C4-2B (cell line): ENCODE data around the gene SLC10A7.

ENCODE experiments used
- H3K27ac ChIP-seq: fragments of 450-650 bp; 2 replicates; pipeline ENCODE4 v1.5.1; 2017
- ZFX ChIP-seq: fragments of 450-650 bp; IDR thresholded peaks from 2 replicates; pipeline ENCODE4 v1.6.1; 2017
- TF ChIP-seq, protein P1 (sequence below): fragments of 450-650 bp; conservative IDR thresholded peaks from 2 replicates; pipeline ENCODE4 v1.5.1; 2017; ENCODE audit warnings: mild to moderate bottlenecking

SLC10A7 gene

DNA sequence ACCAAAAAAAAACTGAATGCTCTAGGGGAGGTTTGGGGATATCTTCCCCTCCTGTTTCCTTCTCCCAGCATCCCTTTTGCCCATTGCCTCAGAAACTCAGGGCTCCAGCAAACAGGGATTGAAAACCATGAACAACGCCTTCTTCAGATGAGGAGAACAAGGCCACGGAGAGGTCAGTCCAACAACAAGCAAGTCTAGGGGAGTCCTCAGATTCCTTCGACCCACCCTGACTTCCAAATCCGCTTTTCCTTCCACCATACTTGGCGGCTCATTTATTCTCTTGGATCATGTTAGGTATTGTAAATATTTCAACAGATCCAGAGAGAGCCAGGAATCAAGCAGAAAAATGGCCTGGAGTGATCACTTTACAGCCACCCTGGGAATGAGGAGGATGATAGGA lies 285.5 kb downstream of the SLC10A7 start:
- TF ChIP-seq, protein P1, sequence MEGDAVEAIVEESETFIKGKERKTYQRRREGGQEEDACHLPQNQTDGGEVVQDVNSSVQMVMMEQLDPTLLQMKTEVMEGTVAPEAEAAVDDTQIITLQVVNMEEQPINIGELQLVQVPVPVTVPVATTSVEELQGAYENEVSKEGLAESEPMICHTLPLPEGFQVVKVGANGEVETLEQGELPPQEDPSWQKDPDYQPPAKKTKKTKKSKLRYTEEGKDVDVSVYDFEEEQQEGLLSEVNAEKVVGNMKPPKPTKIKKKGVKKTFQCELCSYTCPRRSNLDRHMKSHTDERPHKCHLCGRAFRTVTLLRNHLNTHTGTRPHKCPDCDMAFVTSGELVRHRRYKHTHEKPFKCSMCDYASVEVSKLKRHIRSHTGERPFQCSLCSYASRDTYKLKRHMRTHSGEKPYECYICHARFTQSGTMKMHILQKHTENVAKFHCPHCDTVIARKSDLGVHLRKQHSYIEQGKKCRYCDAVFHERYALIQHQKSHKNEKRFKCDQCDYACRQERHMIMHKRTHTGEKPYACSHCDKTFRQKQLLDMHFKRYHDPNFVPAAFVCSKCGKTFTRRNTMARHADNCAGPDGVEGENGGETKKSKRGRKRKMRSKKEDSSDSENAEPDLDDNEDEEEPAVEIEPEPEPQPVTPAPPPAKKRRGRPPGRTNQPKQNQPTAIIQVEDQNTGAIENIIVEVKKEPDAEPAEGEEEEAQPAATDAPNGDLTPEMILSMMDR: no peak
- no peak for TF ChIP-seq ZFX
- no peak overlapping the region for H3K27ac ChIP-seq

DNA sequence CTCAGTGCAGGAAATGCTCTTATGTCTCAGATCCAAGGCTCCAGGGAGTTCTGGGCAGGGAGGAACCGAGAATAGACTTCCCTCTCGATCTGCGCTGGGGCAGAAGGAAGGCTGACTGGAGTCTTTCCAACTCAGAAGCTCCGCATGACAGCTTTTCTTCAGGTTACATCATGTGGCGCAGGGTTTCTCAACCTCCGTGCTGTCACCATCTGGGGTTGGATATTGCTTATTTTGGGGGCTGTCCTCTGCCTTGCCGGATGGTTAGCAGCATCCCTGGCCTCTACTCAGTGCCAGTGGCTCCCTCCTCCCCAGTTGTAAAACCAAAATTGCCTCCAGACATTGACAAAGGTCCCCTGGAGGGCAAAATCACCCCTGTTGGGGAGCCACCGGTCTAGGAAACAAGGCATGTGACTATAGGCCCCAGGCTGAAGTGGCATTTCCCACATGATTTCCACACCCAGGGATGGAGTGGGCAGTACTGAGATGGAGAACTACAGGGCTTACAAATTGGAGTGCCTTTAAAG lies 286.0 kb downstream of the SLC10A7 start:
- TF ChIP-seq, protein P1: no peak
- no peak for TF ChIP-seq ZFX
- H3K27ac ChIP-seq: no peak overlapping the region

DNA sequence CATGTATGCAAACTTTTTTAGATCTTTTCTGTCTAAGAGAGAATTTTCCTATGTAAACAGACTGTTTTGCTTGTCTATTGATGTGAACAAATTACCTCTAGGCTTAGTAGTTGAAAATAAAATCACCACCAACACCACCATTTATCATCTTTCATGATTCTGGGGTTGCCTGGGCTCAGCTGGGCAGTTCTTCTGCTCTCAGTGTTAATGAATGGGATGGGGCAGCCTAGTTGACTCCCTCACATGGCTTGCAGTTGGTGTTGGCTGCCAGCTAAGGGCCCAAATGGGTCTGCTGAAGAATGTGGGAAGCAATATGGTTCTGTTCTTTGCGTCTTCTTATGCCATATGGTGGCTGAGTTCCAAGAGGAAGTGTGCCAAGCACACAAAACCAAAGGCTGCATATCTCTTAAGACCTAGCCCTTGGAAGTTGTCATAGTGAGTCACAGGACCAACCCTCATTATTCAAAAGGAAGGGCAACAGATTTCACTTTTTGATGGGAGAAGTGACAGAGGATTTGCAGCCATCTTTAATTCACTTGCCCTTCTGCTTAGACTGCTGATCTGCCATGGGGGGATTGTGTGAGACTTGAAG lies 289.5 kb downstream of the SLC10A7 start:
- H3K27ac ChIP-seq: no peak overlapping the region
- TF ChIP-seq ZFX: no peak
- TF ChIP-seq, protein P1: no peak

- no peak for TF ChIP-seq ZFX
- TF ChIP-seq, protein P1: no peak
- no peak overlapping the region for H3K27ac ChIP-seq
Observed at GRCh38 chr4:146229406-146229805, 292.3 kb downstream of the SLC10A7 start.

DNA sequence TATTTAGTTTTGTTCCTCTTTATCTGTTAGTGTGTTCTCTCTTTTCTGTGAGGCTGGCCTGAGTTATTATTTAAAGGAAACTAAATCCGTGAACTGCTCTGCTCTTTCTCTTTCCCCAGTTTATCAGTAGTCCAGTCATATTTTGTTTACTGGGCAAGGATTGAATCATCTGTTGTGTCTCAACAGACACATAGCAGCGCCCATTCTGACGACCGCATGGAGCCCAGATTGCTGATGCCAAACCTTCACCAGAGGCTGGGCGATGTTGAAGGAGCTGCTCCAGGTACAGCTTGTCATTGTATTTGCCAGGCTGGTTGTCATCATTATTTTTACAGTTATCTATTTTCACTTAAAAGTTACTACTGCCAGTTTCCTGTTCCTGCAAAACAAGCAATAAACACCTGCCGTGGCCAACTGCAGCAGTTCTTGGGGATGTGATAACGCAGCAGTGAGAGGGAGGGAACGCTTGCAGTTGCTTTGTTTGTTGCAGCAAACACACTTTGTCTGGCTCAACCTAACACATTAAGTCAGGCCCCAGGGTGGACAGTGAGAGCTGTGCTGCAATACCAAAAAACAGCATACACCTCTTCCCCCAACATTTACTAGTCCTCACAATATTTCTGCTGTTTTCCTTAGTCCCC lies 297.3 kb downstream of the SLC10A7 start:
- TF ChIP-seq, protein P1: no peak
- no peak for TF ChIP-seq ZFX
- H3K27ac ChIP-seq: peak overlapping the region; percentile 37

DNA sequence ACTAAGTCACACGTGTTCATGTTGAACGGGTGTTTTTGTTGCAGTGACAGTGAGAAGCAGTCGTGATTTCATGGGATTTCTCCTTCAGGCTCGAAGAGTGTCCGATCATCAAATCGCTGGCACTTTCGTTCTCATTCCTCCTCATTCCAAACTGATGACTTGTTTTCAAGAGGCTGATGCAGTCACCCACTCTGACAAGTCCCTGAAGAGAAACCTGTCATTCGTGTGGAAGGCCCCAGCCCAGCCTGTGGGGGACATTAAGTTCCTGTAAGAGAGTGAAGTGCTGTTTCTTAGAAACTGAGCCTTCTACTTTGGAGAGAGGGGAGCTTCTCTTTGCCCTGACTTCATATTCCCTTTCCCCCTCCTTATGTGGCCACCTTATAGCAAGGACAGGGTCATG lies 299.4 kb downstream of the SLC10A7 start:
- TF ChIP-seq, protein P1: no peak
- no peak for TF ChIP-seq ZFX
- H3K27ac ChIP-seq: no peak overlapping the region

- TF ChIP-seq ZFX: no peak
- TF ChIP-seq, protein P1: no peak
- H3K27ac ChIP-seq: no peak within 1 kb of the TSS
Observed at GRCh38 chr4:146214238-146214637, 307.5 kb downstream of the SLC10A7 start, which contains the start of gene REELD1. Gene REELD1, plus strand, starts transcription at chr4:146214538. Its CDS starts 2,415 bp downstream, at chr4:146216953.
